Measurements from ENCODE around the gene BOLA2B.

BOLA2B gene

DNA sequence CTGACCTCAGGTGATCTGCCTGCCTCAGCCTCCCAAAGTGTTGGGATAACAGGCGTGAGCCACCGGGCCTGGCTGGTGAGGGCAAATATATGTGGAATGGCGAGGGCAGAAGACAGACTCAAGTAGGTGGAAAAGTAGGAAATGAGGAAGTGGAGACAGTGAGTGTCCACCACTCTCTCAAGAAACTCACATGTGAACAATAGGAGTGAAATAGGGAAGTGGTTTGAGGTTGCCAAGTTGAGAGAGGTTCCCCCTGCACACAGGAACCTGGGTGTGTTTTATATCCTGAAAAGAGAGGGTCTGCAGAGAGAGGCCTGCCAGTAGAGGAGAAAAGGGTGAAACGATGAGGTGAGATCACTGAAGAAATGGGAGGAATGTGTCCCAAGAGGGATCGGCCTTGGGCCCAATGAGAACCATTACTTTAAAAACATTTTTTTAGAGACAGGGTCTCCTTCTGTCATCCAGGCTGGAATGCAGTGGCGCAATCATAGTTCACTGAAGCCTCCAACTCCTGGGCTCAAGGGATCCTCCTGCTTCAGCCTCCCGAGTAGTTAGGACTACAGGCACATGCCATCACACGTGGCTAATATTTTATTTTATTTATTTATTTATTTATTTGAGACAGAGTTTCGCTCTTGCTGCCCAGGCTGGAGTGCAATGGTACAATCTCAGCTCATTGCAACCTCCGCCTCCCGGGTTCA lies 27.1 kb downstream of the BOLA2B start:
- Histone ChIP-seq H3K4me1 (ENCODE audit: control insufficient read depth, insufficient read depth, low read length) (no peaks in the 10 kb centered on the region), H3K36me3 (ENCODE audit: control insufficient read depth in 2 of 2, insufficient read depth in 2 of 2, low read length in 2 of 2) (no peaks in the 10 kb centered on the region), H3K27ac (ENCODE audit: low read length) (no peak overlapping the region), H3K27me3 (ENCODE audit: control insufficient read depth in 1 of 2, insufficient read depth in 2 of 2, low read length in 2 of 2) (no peaks in the 10 kb centered on the region), H3K9ac (ENCODE audit: low read length in 2 of 2) (no peak overlapping the region), H3K9me3 (ENCODE audit: control insufficient read depth in 2 of 2, low read length in 2 of 2) (no peaks in the 10 kb centered on the region), H3K4me3 (ENCODE audit: low read length in 2 of 2) (no peak overlapping the region)

GRCh38 chr16:30163538-30163937 lies 29.9 kb downstream of the BOLA2B start:
- no peaks in the 10 kb centered on the region for H3K9me3 ChIP-seq (ENCODE audit: control insufficient read depth in 2 of 2, low read length in 2 of 2)
- H3K9ac ChIP-seq (ENCODE audit: low read length in 2 of 2): no peak overlapping the region
- no peak overlapping the region for H3K4me3 ChIP-seq (ENCODE audit: low read length in 2 of 2)
- no peaks in the 10 kb centered on the region for H3K36me3 ChIP-seq (ENCODE audit: control insufficient read depth in 2 of 2, insufficient read depth in 2 of 2, low read length in 2 of 2)
- no peaks in the 10 kb centered on the region for H3K4me1 ChIP-seq (ENCODE audit: control insufficient read depth, insufficient read depth, low read length)
- no peaks in the 10 kb centered on the region for H3K27me3 ChIP-seq (ENCODE audit: control insufficient read depth in 1 of 2, insufficient read depth in 2 of 2, low read length in 2 of 2)
- H3K27ac ChIP-seq (ENCODE audit: low read length): no peak overlapping the region

DNA sequence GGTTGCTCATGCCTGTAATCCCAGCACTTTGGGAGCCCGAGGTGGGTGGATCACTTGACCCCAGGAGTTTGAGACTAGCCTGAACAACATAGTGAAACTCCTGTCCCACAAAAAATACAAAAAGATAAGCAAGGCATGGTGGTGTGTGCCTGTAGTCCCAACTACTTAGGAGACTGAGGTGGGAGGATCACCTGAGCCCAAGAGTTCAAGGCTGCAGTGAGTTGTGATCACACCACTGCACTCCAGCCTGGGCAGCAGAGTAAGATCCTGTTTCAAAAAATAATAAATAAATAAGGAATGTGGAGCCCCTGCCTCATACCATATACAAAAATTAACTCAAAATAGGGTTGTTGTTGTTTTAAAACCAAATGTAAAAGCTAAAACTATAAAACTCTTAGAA lies 36.3 kb downstream of the BOLA2B start:
- Histone ChIP-seq H3K4me1 (ENCODE audit: control insufficient read depth, insufficient read depth, low read length) (no peaks in the 10 kb centered on the region), H3K9me3 (ENCODE audit: control insufficient read depth in 2 of 2, low read length in 2 of 2) (no peaks in the 10 kb centered on the region), H3K4me3 (ENCODE audit: low read length in 2 of 2) (no peak overlapping the region), H3K27ac (ENCODE audit: low read length) (no peak overlapping the region), H3K9ac (ENCODE audit: low read length in 2 of 2) (no peak overlapping the region), H3K36me3 (ENCODE audit: control insufficient read depth in 2 of 2, insufficient read depth in 2 of 2, low read length in 2 of 2) (no peaks in the 10 kb centered on the region), H3K27me3 (ENCODE audit: control insufficient read depth in 1 of 2, insufficient read depth in 2 of 2, low read length in 2 of 2) (no peaks in the 10 kb centered on the region)

DNA sequence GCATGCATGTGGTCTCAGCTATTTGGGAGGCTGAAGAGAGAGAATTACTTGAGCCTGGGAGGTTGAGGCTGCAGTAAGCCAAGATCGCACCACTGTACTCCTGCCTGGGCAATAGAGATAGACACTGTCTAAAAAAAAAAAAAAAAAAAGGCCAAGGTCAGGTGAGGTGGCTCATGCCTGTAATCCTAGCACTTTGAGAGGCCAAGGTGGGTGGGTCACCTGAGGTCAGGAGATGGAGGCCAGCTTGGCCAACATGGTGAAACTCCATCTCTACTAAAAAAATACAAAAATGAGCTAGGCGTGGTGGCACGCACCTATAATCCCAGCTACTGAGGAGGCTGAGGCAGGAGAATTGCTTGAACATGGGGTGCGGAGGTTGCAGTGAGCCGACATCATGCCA lies 38.3 kb downstream of the BOLA2B start:
- no peaks in the 10 kb centered on the region for H3K9me3 ChIP-seq (ENCODE audit: control insufficient read depth in 2 of 2, low read length in 2 of 2)
- no peaks in the 10 kb centered on the region for H3K4me1 ChIP-seq (ENCODE audit: control insufficient read depth, insufficient read depth, low read length)
- H3K36me3 ChIP-seq (ENCODE audit: control insufficient read depth in 2 of 2, insufficient read depth in 2 of 2, low read length in 2 of 2): no peaks in the 10 kb centered on the region
- H3K27ac ChIP-seq (ENCODE audit: low read length): no peak overlapping the region
- no peak overlapping the region for H3K4me3 ChIP-seq (ENCODE audit: low read length in 2 of 2)
- no peak overlapping the region for H3K9ac ChIP-seq (ENCODE audit: low read length in 2 of 2)
- no peaks in the 10 kb centered on the region for H3K27me3 ChIP-seq (ENCODE audit: control insufficient read depth in 1 of 2, insufficient read depth in 2 of 2, low read length in 2 of 2)

- Histone ChIP-seq H3K9me3 (ENCODE audit: control insufficient read depth in 2 of 2, low read length in 2 of 2) (peaks cover 0 to 3% of the 10 kb centered on the region in 2 donors), H3K4me1 (ENCODE audit: control insufficient read depth, insufficient read depth, low read length) (no peaks in the 10 kb centered on the region), H3K27ac (ENCODE audit: low read length) (no peak overlapping the region), H3K9ac (ENCODE audit: low read length in 2 of 2) (no peak overlapping the region), H3K27me3 (ENCODE audit: control insufficient read depth in 1 of 2, insufficient read depth in 2 of 2, low read length in 2 of 2) (no peaks in the 10 kb centered on the region), H3K36me3 (ENCODE audit: control insufficient read depth in 2 of 2, insufficient read depth in 2 of 2, low read length in 2 of 2) (no peaks in the 10 kb centered on the region), H3K4me3 (ENCODE audit: low read length in 2 of 2) (no peak overlapping the region)
Observed at GRCh38 chr16:30152517-30152916, 40.9 kb downstream of the BOLA2B start.

- H3K9ac ChIP-seq (ENCODE audit: low read length in 2 of 2): no peak overlapping the region
- no peak overlapping the region for H3K4me3 ChIP-seq (ENCODE audit: low read length in 2 of 2)
- H3K36me3 ChIP-seq (ENCODE audit: control insufficient read depth in 2 of 2, insufficient read depth in 2 of 2, low read length in 2 of 2): no peaks in the 10 kb centered on the region
Observed at GRCh38 chr16:30151091-30151490, 42.4 kb downstream of the BOLA2B start.

GRCh38 chr16:30149250-30149930 lies 44.1 kb downstream of the BOLA2B start:
- no peaks in the 10 kb centered on the region for H3K36me3 ChIP-seq (ENCODE audit: control insufficient read depth in 2 of 2, insufficient read depth in 2 of 2, low read length in 2 of 2)
- H3K9me3 ChIP-seq (ENCODE audit: control insufficient read depth in 2 of 2, low read length in 2 of 2): peaks cover 0 to 3% of the 10 kb centered on the region in 2 donors
- H3K4me3 ChIP-seq (ENCODE audit: low read length in 2 of 2): no peak overlapping the region
- H3K27me3 ChIP-seq (ENCODE audit: control insufficient read depth in 1 of 2, insufficient read depth in 2 of 2, low read length in 2 of 2): no peaks in the 10 kb centered on the region
- H3K4me1 ChIP-seq (ENCODE audit: control insufficient read depth, insufficient read depth, low read length): no peaks in the 10 kb centered on the region
- H3K27ac ChIP-seq (ENCODE audit: low read length): no peak overlapping the region
- H3K9ac ChIP-seq (ENCODE audit: low read length in 2 of 2): no peak overlapping the region

More at GRCh38 chr16:30151091-30151490, 42.4 kb downstream of the BOLA2B start:
- Histone ChIP-seq H3K27me3 (ENCODE audit: control insufficient read depth in 1 of 2, insufficient read depth in 2 of 2, low read length in 2 of 2) (no peaks in the 10 kb centered on the region), H3K4me1 (ENCODE audit: control insufficient read depth, insufficient read depth, low read length) (no peaks in the 10 kb centered on the region), H3K9me3 (ENCODE audit: control insufficient read depth in 2 of 2, low read length in 2 of 2) (peaks cover 0 to 3% of the 10 kb centered on the region in 2 donors), H3K27ac (ENCODE audit: low read length) (no peak overlapping the region)

GRCh38 chr16:30147843-30148510 lies 45.5 kb downstream of the BOLA2B start:
- no peak overlapping the region for H3K9ac ChIP-seq (ENCODE audit: low read length in 2 of 2)
- no peak overlapping the region for H3K4me3 ChIP-seq (ENCODE audit: low read length in 2 of 2)
- H3K27me3 ChIP-seq (ENCODE audit: control insufficient read depth in 1 of 2, insufficient read depth in 2 of 2, low read length in 2 of 2): no peaks in the 10 kb centered on the region
- no peak overlapping the region for H3K27ac ChIP-seq (ENCODE audit: low read length)
- peaks cover 0 to 3% of the 10 kb centered on the region in 2 donors for H3K9me3 ChIP-seq (ENCODE audit: control insufficient read depth in 2 of 2, low read length in 2 of 2)
- no peaks in the 10 kb centered on the region for H3K36me3 ChIP-seq (ENCODE audit: control insufficient read depth in 2 of 2, insufficient read depth in 2 of 2, low read length in 2 of 2)
- no peaks in the 10 kb centered on the region for H3K4me1 ChIP-seq (ENCODE audit: control insufficient read depth, insufficient read depth, low read length)

GRCh38 chr16:30145657-30146056 lies 47.8 kb downstream of the BOLA2B start:
- Histone ChIP-seq H3K4me1 (ENCODE audit: control insufficient read depth, insufficient read depth, low read length) (no peaks in the 10 kb centered on the region), H3K27me3 (ENCODE audit: control insufficient read depth in 1 of 2, insufficient read depth in 2 of 2, low read length in 2 of 2) (no peaks in the 10 kb centered on the region), H3K27ac (ENCODE audit: low read length) (no peak overlapping the region), H3K4me3 (ENCODE audit: low read length in 2 of 2) (no peak overlapping the region), H3K9me3 (ENCODE audit: control insufficient read depth in 2 of 2, low read length in 2 of 2) (peaks cover 0 to 3% of the 10 kb centered on the region in 2 donors), H3K36me3 (ENCODE audit: control insufficient read depth in 2 of 2, insufficient read depth in 2 of 2, low read length in 2 of 2) (no peaks in the 10 kb centered on the region), H3K9ac (ENCODE audit: low read length in 2 of 2) (no peak overlapping the region)

DNA sequence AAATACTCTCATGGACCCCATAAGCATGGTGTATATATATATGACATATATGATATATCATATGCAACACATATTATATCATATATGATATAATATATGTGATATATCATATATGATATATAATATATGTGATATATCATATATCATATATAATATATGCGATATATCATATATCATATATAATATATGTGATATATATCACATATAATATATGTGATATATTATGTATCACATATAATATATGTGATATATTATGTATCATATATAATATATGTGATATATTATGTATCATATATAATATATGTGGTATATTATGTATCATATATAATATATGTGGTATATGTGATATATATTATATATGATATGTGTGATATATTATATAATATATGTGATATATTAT lies 48.5 kb downstream of the BOLA2B start:
- Histone ChIP-seq H3K27ac (ENCODE audit: low read length) (no peak overlapping the region), H3K4me3 (ENCODE audit: low read length in 2 of 2) (no peak overlapping the region), H3K9me3 (ENCODE audit: control insufficient read depth in 2 of 2, low read length in 2 of 2) (peaks cover 0 to 3% of the 10 kb centered on the region in 2 donors), H3K36me3 (ENCODE audit: control insufficient read depth in 2 of 2, insufficient read depth in 2 of 2, low read length in 2 of 2) (no peaks in the 10 kb centered on the region), H3K27me3 (ENCODE audit: control insufficient read depth in 1 of 2, insufficient read depth in 2 of 2, low read length in 2 of 2) (no peaks in the 10 kb centered on the region), H3K4me1 (ENCODE audit: control insufficient read depth, insufficient read depth, low read length) (no peaks in the 10 kb centered on the region), H3K9ac (ENCODE audit: low read length in 2 of 2) (no peak overlapping the region)

DNA sequence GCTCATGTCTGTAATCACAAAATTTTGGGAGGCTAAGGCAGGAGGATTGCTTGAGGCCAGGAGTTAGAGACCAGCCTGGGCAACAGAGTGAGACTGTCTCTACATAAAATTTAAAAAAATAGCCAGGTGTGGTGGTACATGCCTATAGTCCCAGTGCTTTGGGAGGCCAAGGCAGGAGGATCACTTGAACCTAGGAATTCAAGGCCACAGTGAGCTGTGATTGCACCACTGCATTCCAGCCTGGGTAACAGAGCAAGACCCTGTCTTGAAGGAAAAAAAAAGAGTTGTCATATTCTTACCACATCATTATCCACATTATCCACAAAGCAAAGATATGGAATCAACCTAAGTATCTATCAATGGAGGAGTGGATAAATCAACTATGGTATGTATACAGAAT lies 49.4 kb downstream of the BOLA2B start:
- H3K9me3 ChIP-seq (ENCODE audit: control insufficient read depth in 2 of 2, low read length in 2 of 2): no peaks in the 10 kb centered on the region
- no peaks in the 10 kb centered on the region for H3K4me1 ChIP-seq (ENCODE audit: control insufficient read depth, insufficient read depth, low read length)
- no peak overlapping the region for H3K9ac ChIP-seq (ENCODE audit: low read length in 2 of 2)
- H3K27ac ChIP-seq (ENCODE audit: low read length): no peak overlapping the region
- H3K4me3 ChIP-seq (ENCODE audit: low read length in 2 of 2): no peak overlapping the region
- no peaks in the 10 kb centered on the region for H3K36me3 ChIP-seq (ENCODE audit: control insufficient read depth in 2 of 2, insufficient read depth in 2 of 2, low read length in 2 of 2)
- no peaks in the 10 kb centered on the region for H3K27me3 ChIP-seq (ENCODE audit: control insufficient read depth in 1 of 2, insufficient read depth in 2 of 2, low read length in 2 of 2)

Data from stomach smooth muscle (tissue), 2 donors.